DMS 273 treated with DMSO at 0.1 percent for 48 hours (cell line): ENCODE measurements around the gene KCNMA1.
"Not testable (repeated sequence)": the region's sequence is repeated elsewhere in the genome, so short reads cannot be mapped to it uniquely, and the experiment has no call there.

Experiments
- DNase-seq: peaks from one replicate; lab custom pipeline; 2025; lab: John Stamatoyannopoulos, UW

Gene KCNMA1

GRCh38 chr10:77391605-77392235, 245.9 kb downstream of the KCNMA1 start:
- DNase-seq: no peak

GRCh38 chr10:77390481-77390891, 247.1 kb downstream of the KCNMA1 start:
- DNase-seq: no peak

- DNase-seq: no peak
Measured at GRCh38 chr10:77388571-77389100, 249.0 kb downstream of the KCNMA1 start.

- not testable (repeated sequence) for DNase-seq
Measured at GRCh38 chr10:77387701-77388100, 249.9 kb downstream of the KCNMA1 start.

GRCh38 chr10:77387247-77387646, 250.4 kb downstream of the KCNMA1 start:
- no peak for DNase-seq

GRCh38 chr10:77386838-77387237, 250.8 kb downstream of the KCNMA1 start:
- DNase-seq: no peak

GRCh38 chr10:77386365-77386764, 251.2 kb downstream of the KCNMA1 start:
- DNase-seq: no peak

- DNase-seq: no peak
Measured at GRCh38 chr10:77385315-77385714, 252.3 kb downstream of the KCNMA1 start.

- no peak for DNase-seq
Measured at GRCh38 chr10:77383861-77384553, 253.6 kb downstream of the KCNMA1 start.

- no peak for DNase-seq
Measured at GRCh38 chr10:77381750-77382149, 255.9 kb downstream of the KCNMA1 start.

- DNase-seq: no peak
Measured at GRCh38 chr10:77380723-77381122, 256.9 kb downstream of the KCNMA1 start.

GRCh38 chr10:77380191-77380590, 257.4 kb downstream of the KCNMA1 start:
- no peak for DNase-seq

GRCh38 chr10:77378366-77379349, 258.9 kb downstream of the KCNMA1 start:
- no peak for DNase-seq

GRCh38 chr10:77377678-77378352, 259.8 kb downstream of the KCNMA1 start:
- DNase-seq: no peak

- DNase-seq: no peak
Measured at GRCh38 chr10:77377034-77377433, 260.6 kb downstream of the KCNMA1 start.

- DNase-seq: no peak
Measured at GRCh38 chr10:77374189-77374656, 263.4 kb downstream of the KCNMA1 start.

GRCh38 chr10:77371848-77372799, 265.5 kb downstream of the KCNMA1 start:
- no peak for DNase-seq

GRCh38 chr10:77371421-77371820, 266.2 kb downstream of the KCNMA1 start:
- DNase-seq: no peak

- no peak for DNase-seq
Measured at GRCh38 chr10:77368006-77368405, 269.6 kb downstream of the KCNMA1 start.

- no peak for DNase-seq
Measured at GRCh38 chr10:77363210-77363609, 274.4 kb downstream of the KCNMA1 start.
